Nephron progenitor cell (in vitro differentiated cells): ENCODE data around the gene TBKBP1.

ENCODE experiments used
- DNase-seq: peaks from one replicate; pipeline ENCODE4 v3.0.0; 2021
- H3K27ac Mint-ChIP-seq: 2 replicates; pipeline ENCODE4 v1.8.0; 2021; ENCODE audit warnings: mild to moderate bottlenecking, moderate library complexity, mixed read lengths
- H3K27me3 Mint-ChIP-seq: 2 replicates; pipeline ENCODE4 v1.8.0; 2021; ENCODE audit warnings: mild to moderate bottlenecking, low read depth, mixed read lengths; ENCODE audit not compliant: poor library complexity
- H3K36me3 Mint-ChIP-seq: 2 replicates; pipeline ENCODE4 v1.8.0; 2021; ENCODE audit warnings: low read depth, mixed read lengths
- H3K4me1 Mint-ChIP-seq: 2 replicates; pipeline ENCODE4 v1.8.0; 2021; ENCODE audit warnings: mixed read lengths
- H3K4me3 Mint-ChIP-seq: 2 replicates; pipeline ENCODE4 v1.8.0; 2021; ENCODE audit warnings: mild to moderate bottlenecking, moderate library complexity, mixed read lengths
- H3K9me3 Mint-ChIP-seq: 2 replicates; pipeline ENCODE4 v1.8.0; 2021; ENCODE audit warnings: mild to moderate bottlenecking, moderate library complexity, mixed read lengths
- CTCF ChIP-seq: fragments of 200-600 bp; sonication (generic); IDR thresholded peaks from 2 replicates; pipeline ENCODE4 v1.5.0; 2021; ENCODE audit warnings: antibody characterized with exemption

TBKBP1 gene

GRCh38 chr17:47760409-47761140 is 66.6 kb downstream of the TBKBP1 start:
- Mint-ChIP-seq H3K36me3 (no peaks in the 10 kb centered on the region), H3K9me3 (peaks cover 42% of the 10 kb centered on the region), H3K27ac (no peak overlapping the region), H3K4me1 (no peaks in the 10 kb centered on the region), H3K27me3 (peaks cover 91% of the 10 kb centered on the region), H3K4me3 (no peak overlapping the region)
- DNase-seq, result no peak
- no peak for TF ChIP-seq CTCF
